ENCODE measurements around the gene ZNF692. TPM values are rescaled to one million over a fixed set of nuclear protein-coding genes. Genes with fewer than 3 reads are reported as not detected.
A peak's percentile ranks its signal among the peaks of the same experiment; 100 is the strongest.

ZNF692 gene
- total and polyA plus RNA-seq, 2 of the 13 experiments (the other 11 are each of a cell fraction or from before 2014, with no cell fraction given), result 27.3 to 45.8 TPM

DNA sequence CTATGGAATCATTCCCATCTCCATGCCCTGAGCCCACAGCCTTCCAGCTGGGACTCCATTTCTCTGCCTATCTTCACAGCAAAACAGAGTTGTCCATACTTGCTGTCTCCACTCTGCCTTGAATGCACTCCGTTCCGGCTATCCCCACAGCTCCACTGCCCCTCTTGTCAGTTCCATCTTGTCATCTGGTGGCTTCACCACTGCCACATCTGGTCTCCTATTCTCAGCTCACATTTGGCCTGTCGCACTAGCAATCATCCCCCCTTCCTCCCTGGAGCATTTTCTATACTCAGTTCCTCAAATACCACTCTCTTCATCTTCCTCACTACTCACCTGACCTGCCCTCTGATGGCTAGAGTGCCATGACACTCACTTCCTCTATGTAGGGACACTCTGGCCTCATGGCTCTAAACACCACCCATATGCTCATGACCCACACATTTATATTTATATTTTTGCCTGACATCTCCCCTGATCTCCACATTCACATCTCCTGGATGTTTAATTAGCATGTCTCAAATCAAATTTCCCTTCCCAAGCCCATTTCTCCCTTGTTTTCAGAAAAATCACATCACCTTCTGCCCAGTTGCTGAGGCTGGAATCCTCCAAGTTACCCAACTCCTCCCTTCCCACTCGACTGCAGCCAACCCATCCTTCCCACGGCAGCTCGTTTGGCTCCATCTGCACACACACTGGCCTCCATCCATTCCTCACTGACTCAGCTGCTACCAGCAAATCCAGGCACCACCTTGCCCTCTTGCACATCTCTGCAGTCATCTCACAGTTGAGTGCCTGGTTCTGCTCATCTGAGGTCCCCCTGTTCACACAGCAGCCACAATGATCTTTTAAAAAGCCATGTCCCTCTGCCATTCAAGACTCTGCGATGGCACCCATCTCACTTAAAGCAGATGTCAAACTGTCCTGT lies 6.1 kb downstream of the ZNF692 start (continued):
- TF ChIP-seq, protein P1, sequence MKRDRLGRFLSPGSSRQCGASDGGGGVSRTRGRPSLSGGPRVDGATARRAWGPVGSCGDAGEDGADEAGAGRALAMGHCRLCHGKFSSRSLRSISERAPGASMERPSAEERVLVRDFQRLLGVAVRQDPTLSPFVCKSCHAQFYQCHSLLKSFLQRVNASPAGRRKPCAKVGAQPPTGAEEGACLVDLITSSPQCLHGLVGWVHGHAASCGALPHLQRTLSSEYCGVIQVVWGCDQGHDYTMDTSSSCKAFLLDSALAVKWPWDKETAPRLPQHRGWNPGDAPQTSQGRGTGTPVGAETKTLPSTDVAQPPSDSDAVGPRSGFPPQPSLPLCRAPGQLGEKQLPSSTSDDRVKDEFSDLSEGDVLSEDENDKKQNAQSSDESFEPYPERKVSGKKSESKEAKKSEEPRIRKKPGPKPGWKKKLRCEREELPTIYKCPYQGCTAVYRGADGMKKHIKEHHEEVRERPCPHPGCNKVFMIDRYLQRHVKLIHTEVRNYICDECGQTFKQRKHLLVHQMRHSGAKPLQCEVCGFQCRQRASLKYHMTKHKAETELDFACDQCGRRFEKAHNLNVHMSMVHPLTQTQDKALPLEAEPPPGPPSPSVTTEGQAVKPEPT (CRISPR knock-in tag; IDR thresholded peaks at IDR 0.05; ENCODE audit: low read depth), result no peak
- TF ChIP-seq ZNF546 (CRISPR knock-in tag; conservative IDR thresholded peaks at IDR 0.05) (no peak), ZKSCAN8 (CRISPR knock-in tag; IDR thresholded peaks at IDR 0.05; ENCODE audit: borderline replicate concordance) (no peak), KDM3A (CRISPR knock-in tag; IDR thresholded peaks at IDR 0.05; ENCODE audit: low read depth) (no peak)

DNA sequence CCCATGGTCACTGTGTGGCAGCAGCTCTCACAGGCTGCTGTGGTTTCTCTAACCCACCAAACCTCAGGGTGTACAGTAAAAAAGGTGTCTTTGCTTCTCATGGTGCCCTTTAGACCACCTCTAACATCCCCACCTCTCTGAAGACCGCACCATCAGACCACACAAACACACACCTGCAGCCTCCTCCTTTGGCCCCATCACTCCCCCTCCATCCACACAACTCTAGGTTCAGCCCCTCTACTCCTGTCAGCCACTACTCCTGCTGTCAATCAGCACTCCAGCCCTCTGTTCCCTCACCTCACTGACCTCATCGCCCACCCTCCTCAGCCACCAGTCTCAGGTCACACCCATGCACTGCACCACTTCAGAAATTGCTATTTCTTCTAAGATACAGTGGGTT lies 7.5 kb downstream of the ZNF692 start:
- CTCF ChIA-PET (ENCODE audit: low intra/inter-chr PET ratio, low total read pairs), result no interaction called here
- DNase-seq (ENCODE audit: low spot score) (no peak), FAIRE-seq (no peak), ATAC-seq (no peak)
- no TSS peak for BruUV-seq (replicated peaks)
- Histone ChIP-seq H3K27me3 (ENCODE audit: control insufficient read depth in 1 of 2, insufficient read depth in 2 of 2, low read length in 2 of 2) (no peaks in the 10 kb centered on the region), H3K79me2 (ENCODE audit: insufficient read depth, low read length) (no peaks in the 10 kb centered on the region), H3K4me1 (ENCODE audit: insufficient read depth, low read length) (peaks cover 4% of the 10 kb centered on the region), H3K4me2 (ENCODE audit: low read depth, low read length) (no peak overlapping the region), H3K9me3 (ENCODE audit: low read length) (no peaks in the 10 kb centered on the region), H2AFZ (ENCODE audit: low read length) (no peak overlapping the region), H3K9ac (ENCODE audit: insufficient read depth, low read depth, low read length) (no peak overlapping the region), H3K27ac (ENCODE audit: extremely low read length, insufficient read depth, low read length) (no peak overlapping the region), H3K36me3 (replicated peaks in 1 of 2; ENCODE audit: control insufficient read depth in 1 of 2, insufficient read depth in 2 of 2, low read length in 2 of 2) (peaks cover 23 to 70% of the 10 kb centered on the region in 2 experiments), H4K20me1 (ENCODE audit: insufficient read depth, low read length) (0 out of 2 replicates have a peak, but pooled peaks cover 3% of the 10 kb centered on the region), H3K4me3 (replicated peaks in 1 of 3; ENCODE audit: insufficient read depth in 1 of 3, low read depth in 2 of 3, low read length in 3 of 3) (no peak overlapping the region)
- in situ Hi-C loops (cut with HindIII; ENCODE audit: extremely low pct_ligation_motif_present, low pct_unique_long_range_greater_than_20kb), result no loop called here
- POLR2A ChIA-PET, result interaction anchor here (0.8 kb wide), 1 partner anchor 25 kb away, joined by 3 read pairs; the partner anchor contains the start of gene SH3BP5L
- WGBS (ENCODE audit: low lambda C conversion rate), result 95% methylated on average over 2 of the region's 2 CpGs
- intact Hi-C loops (cut with micrococcal nuclease; ENCODE audit: unreplicated experiment), result no loop called here
- no peak for TF ChIP-seq ZBTB20 (CRISPR knock-in tag; IDR thresholded peaks at IDR 0.05; ENCODE audit: borderline replicate concordance, low read depth)
- 0 out of 2 replicates have a peak, but pooled peaks have one; percentile 4 for TF ChIP-seq ZXDC (CRISPR knock-in tag; IDR thresholded peaks at IDR 0.05)
- no peak for TF ChIP-seq STAT5B (CRISPR knock-in tag; IDR thresholded peaks at IDR 0.05)
- TF ChIP-seq KDM5B (CRISPR knock-in tag; IDR thresholded peaks at IDR 0.05; ENCODE audit: borderline replicate concordance), result no peak
- no peak for TF ChIP-seq KDM1A (CRISPR knock-in tag; IDR thresholded peaks at IDR 0.05)
- no peak for TF ChIP-seq ZNF350 (CRISPR knock-in tag; IDR thresholded peaks at IDR 0.05; ENCODE audit: borderline replicate concordance, low read depth)
- no peak for TF ChIP-seq NAIF1 (CRISPR knock-in tag; IDR thresholded peaks at IDR 0.05; ENCODE audit: borderline replicate concordance)
- TF ChIP-seq GATA4 (IDR thresholded peaks at IDR 0.05; ENCODE audit: borderline replicate concordance, low read depth), result no peak
- no peak for TF ChIP-seq CSRNP1 (CRISPR knock-in tag; IDR thresholded peaks at IDR 0.05)
- no peak for TF ChIP-seq ZBTB34 (CRISPR knock-in tag; IDR thresholded peaks at IDR 0.05)

Data from HepG2 (cell line).